Fibroblast of lung (primary cell): ENCODE measurements around the gene CFAP141. TPM values are rescaled to one million over a fixed set of nuclear protein-coding genes. Genes with fewer than 3 reads are reported as not detected.

Experiments used
- DNase-seq, 2 donors: peaks; one replicate each; pipeline versions ENCODE4 v3.0.0 to v3.0.0-alpha.2; 2010; ENCODE audit warnings: low read depth in 2 of 2
- H2AFZ ChIP-seq: 2 replicates; pipeline ENCODE4 v1.5.1; 2012; ENCODE audit warnings: low read length, control low read depth, inconsistent platforms
- H3K27ac ChIP-seq: 2 replicates; pipeline ENCODE4 v1.5.1; 2011; ENCODE audit warnings: low read length, control low read depth; ENCODE audit not compliant: insufficient read depth
- H3K27me3 ChIP-seq: 2 replicates; pipeline ENCODE4 v1.5.1; 2011; ENCODE audit warnings: mild to moderate bottlenecking, low read length; ENCODE audit not compliant: control insufficient read depth, insufficient read depth
- H3K36me3 ChIP-seq: 2 replicates; pipeline ENCODE4 v1.5.1; 2011; ENCODE audit warnings: low read length; ENCODE audit not compliant: control insufficient read depth, insufficient read depth
- H3K4me1 ChIP-seq: 2 replicates; pipeline ENCODE4 v1.5.1; 2011; ENCODE audit warnings: low read length; ENCODE audit not compliant: control insufficient read depth, insufficient read depth; ENCODE audit errors: extremely low read depth
- H3K4me2 ChIP-seq: 2 replicates; pipeline ENCODE4 v1.5.1; 2011; ENCODE audit warnings: low read length, control low read depth; ENCODE audit not compliant: insufficient read depth; ENCODE audit errors: extremely low read depth
- H3K4me3 ChIP-seq, 4 experiments: fragments of 200-600 bp in 1 of 4; sonication (generic) in 1 of 4; replicated peaks in 1 of 4; 2 replicates each; pipeline ENCODE4 v1.5.1; 2011 to 2016; ENCODE audit warnings: low read length in 4 of 4, low read depth in 3 of 4, mild to moderate bottlenecking in 3 of 4, control low read depth in 2 of 4, inconsistent platforms in 1 of 4, mixed read lengths in 1 of 4; ENCODE audit not compliant: insufficient read depth in 1 of 4; ENCODE audit errors: control extremely low read depth in 1 of 4
- H3K79me2 ChIP-seq: 2 replicates; pipeline ENCODE4 v1.5.1; 2012; ENCODE audit warnings: mild to moderate bottlenecking, low read length, inconsistent platforms; ENCODE audit not compliant: control insufficient read depth, insufficient read depth
- H3K9ac ChIP-seq: 2 replicates; pipeline ENCODE4 v1.5.1; 2011; ENCODE audit warnings: mild to moderate bottlenecking, low read length, control low read depth; ENCODE audit not compliant: insufficient read depth
- H3K9me3 ChIP-seq: 2 replicates; pipeline ENCODE4 v1.5.1; 2012; ENCODE audit warnings: low read depth, low read length; ENCODE audit not compliant: control insufficient read depth, insufficient read depth
- H4K20me1 ChIP-seq: 2 replicates; pipeline ENCODE4 v1.5.1; 2011; ENCODE audit warnings: low read length; ENCODE audit not compliant: control insufficient read depth, insufficient read depth; ENCODE audit errors: extremely low read depth
- CTCF ChIP-seq, 2 donors: IDR thresholded peaks in 1 of 2; conservative IDR thresholded peaks in 1 of 2; 1 replicate in 1 of 2; 2 replicates in 1 of 2; pipeline ENCODE4 v1.5.1; 2011 to 2012; ENCODE audit warnings: low read length in 2 of 2, control low read depth in 1 of 2, inconsistent platforms in 1 of 2, low read depth in 1 of 2, mild to moderate bottlenecking in 1 of 2
- EZH2 ChIP-seq: IDR thresholded peaks from 2 replicates; pipeline ENCODE4 v1.5.1; 2012; ENCODE audit warnings: low read length, control low read depth, mild to moderate bottlenecking; ENCODE audit errors: missing control alignments
- polyA plus RNA-seq, 2 donors: library from polyadenylated mRNA; depleted of rRNA in 1 of 2; stranded (reverse) in 1 of 2; unstranded in 1 of 2; fragments of >200 nt; gene quantifications; 2 replicates each; pipeline ENCODE4 v1.2.1, GENCODE V29; 2011 to 2012; ENCODE audit warnings: missing spikeins in 1 of 2
- total RNA-seq: library from RNA; depleted of rRNA; stranded (reverse); fragments of >200 nt; gene quantifications from 2 replicates; pipeline ENCODE4 v1.2.1, GENCODE V29; 2014

Gene CFAP141
- total and polyA plus RNA-seq, 2 donors (not counting 1 experiment from before 2014, with no cell fraction given) = not detected

- TF ChIP-seq CTCF (conservative IDR thresholded peaks at IDR 0.05 in 1 of 2, IDR thresholded peaks at IDR 0.05 in 1 of 2; ENCODE audit: low read depth in 1 of 2, low read length in 2 of 2) (no peak), EZH2 (no peak)
- Histone ChIP-seq H3K9ac (no peak within 1 kb of the TSS), H4K20me1 (no peaks in the 10 kb centered on the region), H2AFZ (no peak within 1 kb of the TSS), H3K4me3 (no peak within 1 kb of the TSS), H3K27ac (no peak within 1 kb of the TSS), H3K9me3 (no peaks in the 10 kb centered on the region), H3K79me2 (no peaks in the 10 kb centered on the region), H3K27me3 (peaks cover 28% of the 10 kb centered on the region), H3K4me1 (no peaks in the 10 kb centered on the region), H3K4me2 (no peak within 1 kb of the TSS), H3K36me3 (no peaks in the 10 kb centered on the region)
- no peak for DNase-seq
Measured at GRCh38 chr1:154191990-154192461, 14.1 kb downstream of the CFAP141 start, which contains the start of gene TPM3. Gene TPM3, minus strand, starts transcription at chr1:154192100. Its CDS starts 82 bp downstream, at chr1:154192018.

GRCh38 chr1:154190550-154190949 lies 15.6 kb downstream of the CFAP141 start:
- no peak overlapping the region for H3K4me2 ChIP-seq
- peak; percentile 32 to 81 for DNase-seq
- H3K9ac ChIP-seq = no peak overlapping the region

GRCh38 chr1:154186852-154187501 lies 19.2 kb downstream of the CFAP141 start:
- H2AFZ ChIP-seq = no peak overlapping the region
- H3K9me3 ChIP-seq = no peaks in the 10 kb centered on the region
- peaks cover 5% of the 10 kb centered on the region for H3K4me1 ChIP-seq
- H3K9ac ChIP-seq = no peak overlapping the region
- no peaks in the 10 kb centered on the region for H3K27me3 ChIP-seq
- no peak overlapping the region for H3K27ac ChIP-seq
- H3K36me3 ChIP-seq = no peaks in the 10 kb centered on the region
- peaks cover 1% of the 10 kb centered on the region for H4K20me1 ChIP-seq
- H3K79me2 ChIP-seq = peaks cover 9% of the 10 kb centered on the region
- DNase-seq = no peak
- no peak overlapping the region for H3K4me3 ChIP-seq
- H3K4me2 ChIP-seq = no peak overlapping the region
- TF ChIP-seq EZH2 (no peak), CTCF (conservative IDR thresholded peaks at IDR 0.05 in 1 of 2, IDR thresholded peaks at IDR 0.05 in 1 of 2; ENCODE audit: low read depth in 1 of 2, low read length in 2 of 2) (no peak)

More at GRCh38 chr1:154190550-154190949, 15.6 kb downstream of the CFAP141 start:
- H3K79me2 ChIP-seq = no peaks in the 10 kb centered on the region
- H3K27me3 ChIP-seq = peaks cover 27% of the 10 kb centered on the region
- H2AFZ ChIP-seq = no peak overlapping the region
- TF ChIP-seq EZH2 = no peak
- no peaks in the 10 kb centered on the region for H3K4me1 ChIP-seq
- H3K36me3 ChIP-seq = no peaks in the 10 kb centered on the region
- H3K27ac ChIP-seq = no peak overlapping the region
- H3K4me3 ChIP-seq = no peak overlapping the region
- H4K20me1 ChIP-seq = no peaks in the 10 kb centered on the region
- no peaks in the 10 kb centered on the region for H3K9me3 ChIP-seq
